GM23338 (cell line): ENCODE measurements around the gene CCDC39. TPM values are rescaled to one million over a fixed set of nuclear protein-coding genes. Genes with fewer than 3 reads are reported as not detected.

Experiments
- ATAC-seq: fragments of 200-7000 bp; cut with Tn5 transposase; 3 replicates; pipeline ENCODE4 v1.9.1; 2020
- DNase-seq: peaks from one replicate; pipeline ENCODE4 v3.0.0-alpha.2; 2015; ENCODE audit warnings: low spot score
- H2AFZ ChIP-seq: fragments of 200-600 bp; sonication (generic); 2 replicates; pipeline ENCODE4 v1.8.0; 2016; ENCODE audit warnings: antibody characterized with exemption, mild to moderate bottlenecking, moderate library complexity
- H3F3A ChIP-seq: fragments of 200-600 bp; sonication (generic); replicated peaks from 2 replicates; pipeline ENCODE4 v1.8.0; 2017; ENCODE audit warnings: antibody characterized with exemption, mixed run types, low read depth
- H3K27ac ChIP-seq: fragments of 200-600 bp; sonication (generic); 2 replicates; pipeline ENCODE4 v1.6.1; 2016; ENCODE audit warnings: low read depth
- H3K27me3 ChIP-seq: fragments of 200-600 bp; sonication (generic); 2 replicates; pipeline ENCODE4 v1.8.0; 2016; ENCODE audit warnings: mild to moderate bottlenecking, mixed run types, moderate library complexity; ENCODE audit not compliant: insufficient read depth
- H3K36me3 ChIP-seq: fragments of 200-600 bp; sonication (generic); 2 replicates; pipeline ENCODE4 v1.8.0; 2016; ENCODE audit warnings: mild to moderate bottlenecking; ENCODE audit not compliant: insufficient read depth
- H3K4me1 ChIP-seq: fragments of 200-600 bp; sonication (generic); 2 replicates; pipeline ENCODE4 v1.8.0; 2016; ENCODE audit warnings: mild to moderate bottlenecking, moderate library complexity; ENCODE audit not compliant: insufficient read depth
- H3K4me2 ChIP-seq: fragments of 200-600 bp; sonication (generic); 2 replicates; pipeline ENCODE4 v1.7.1; 2017; ENCODE audit warnings: mixed run types
- H3K4me3 ChIP-seq: fragments of 200-600 bp; sonication (generic); 2 replicates; pipeline ENCODE4 v1.6.1; 2016; ENCODE audit warnings: mixed run types
- H3K79me2 ChIP-seq: fragments of 200-600 bp; sonication (generic); replicated peaks from 2 replicates; pipeline ENCODE4 v1.8.0; 2017; ENCODE audit warnings: mild to moderate bottlenecking; ENCODE audit not compliant: insufficient read depth
- H3K9me2 ChIP-seq: fragments of 200-600 bp; sonication (generic); 2 replicates; pipeline ENCODE4 v1.8.0; 2017; ENCODE audit not compliant: insufficient read depth
- H4K20me1 ChIP-seq: fragments of 200-600 bp; sonication (generic); replicated peaks from 2 replicates; pipeline ENCODE4 v1.8.0; 2017; ENCODE audit warnings: mild to moderate bottlenecking; ENCODE audit not compliant: insufficient read depth
- H3K27ac Mint-ChIP-seq: 2 replicates; pipeline ENCODE4 v1.8.0; 2020; ENCODE audit warnings: inconsistent platforms, mild to moderate bottlenecking, moderate library complexity, mixed read lengths
- H3K27me3 Mint-ChIP-seq: 3 replicates; pipeline ENCODE4 v1.8.0; 2022; ENCODE audit warnings: low read depth, mild to moderate bottlenecking, moderate library complexity, mixed read lengths, inconsistent platforms; ENCODE audit not compliant: insufficient read depth, poor library complexity
- H3K36me3 Mint-ChIP-seq: 3 replicates; pipeline ENCODE4 v1.8.0; 2021; ENCODE audit warnings: low read depth, mild to moderate bottlenecking, inconsistent platforms, moderate library complexity, mixed read lengths
- H3K4me1 Mint-ChIP-seq: 3 replicates; pipeline ENCODE4 v1.8.0; 2020; ENCODE audit warnings: mild to moderate bottlenecking, inconsistent platforms, mixed read lengths
- H3K4me3 Mint-ChIP-seq: 3 replicates; pipeline ENCODE4 v1.8.0; 2021; ENCODE audit warnings: moderate library complexity, mild to moderate bottlenecking, inconsistent platforms, mixed read lengths
- H3K9me3 Mint-ChIP-seq: 3 replicates; pipeline ENCODE4 v1.8.0; 2020; ENCODE audit warnings: moderate library complexity, mild to moderate bottlenecking, inconsistent platforms, mixed read lengths
- CREB1 ChIP-seq: fragments of 250-450 bp; sonication (Bioruptor Pico); IDR thresholded peaks from 2 replicates; pipeline ENCODE4 v1.5.0; 2020; ENCODE audit warnings: low read depth, mild to moderate bottlenecking, moderate library complexity
- CTCF ChIP-seq, 2 experiments: fragments of 200-600 bp in 1 of 2; sonication (generic) in 1 of 2; conservative IDR thresholded peaks; 2 replicates each; pipeline versions ENCODE4 v1.5.1 to v1.6.1; 2016 to 2017; ENCODE audit warnings: antibody characterized with exemption in 2 of 2, low read depth in 2 of 2, mild to moderate bottlenecking in 2 of 2, moderate library complexity in 1 of 2
- EZH2 ChIP-seq: fragments of 200-600 bp; sonication (generic); IDR thresholded peaks from one replicate; pipeline ENCODE4 v1.8.0; 2017; ENCODE audit warnings: antibody characterized with exemption, mild to moderate bottlenecking, low read depth; ENCODE audit not compliant: unreplicated experiment
- EZH2phosphoT487 ChIP-seq: fragments of 200-600 bp; sonication (generic); IDR thresholded peaks from one replicate; pipeline ENCODE4 v1.8.1; 2018; ENCODE audit warnings: antibody characterized with exemption; ENCODE audit not compliant: unreplicated experiment
- JUNB ChIP-seq: IDR thresholded peaks from one replicate; pipeline ENCODE4 v1.6.1; 2016; ENCODE audit warnings: antibody characterized with exemption; ENCODE audit not compliant: unreplicated experiment
- NANOG ChIP-seq: IDR thresholded peaks from 2 replicates; pipeline ENCODE4 v1.6.1; 2016; ENCODE audit warnings: antibody characterized with exemption, borderline replicate concordance
- POLR2AphosphoS5 ChIP-seq: IDR thresholded peaks from 2 replicates; pipeline ENCODE4 v1.6.1; 2016; ENCODE audit warnings: antibody characterized with exemption, low read depth
- REST ChIP-seq: IDR thresholded peaks from one replicate; pipeline ENCODE4 v1.6.1; 2018; ENCODE audit warnings: antibody characterized with exemption; ENCODE audit not compliant: unreplicated experiment
- STAT1 ChIP-seq: IDR thresholded peaks from one replicate; pipeline ENCODE4 v1.6.1; 2016; ENCODE audit warnings: antibody characterized with exemption; ENCODE audit not compliant: unreplicated experiment
- ZNF462 ChIP-seq: fragments of 250-450 bp; sonication (Bioruptor Pico); IDR thresholded peaks from 2 replicates; pipeline ENCODE4 v1.5.0; 2020; ENCODE audit warnings: mild to moderate bottlenecking, moderate library complexity
- polyA plus RNA-seq: library from polyadenylated mRNA; unstranded; fragments of >200 nt; fragmentation: Nextera tagmentation; extraction: Ambion mirVana; gene quantifications from 2 replicates; pipeline ENCODE4 v1.2.1, GENCODE V29; 2016
- total RNA-seq: library from RNA; depleted of rRNA; stranded (reverse); fragments of >200 nt; shearing (Covaris generic); gene quantifications from 2 replicates; pipeline ENCODE4 v1.2.3, GENCODE V29; 2014

Gene CCDC39
- total and polyA plus RNA-seq, 2 experiments from 2014 or later: 0.52 to 2.6 TPM

GRCh38 chr3:180575571-180575970 lies 103.7 kb downstream of the CCDC39 start:
- H3K4me1 Mint-ChIP-seq: peaks cover 9% of the 10 kb centered on the region
- H4K20me1 ChIP-seq: no peaks in the 10 kb centered on the region

More at GRCh38 chr3:180575571-180575970, 103.7 kb downstream of the CCDC39 start:
- Mint-ChIP-seq H3K4me3 (no peak overlapping the region), H3K27me3 (peaks cover 2% of the 10 kb centered on the region), H3K9me3 (no peaks in the 10 kb centered on the region), H3K27ac (no peak overlapping the region), H3K36me3 (no peaks in the 10 kb centered on the region)
- H3K4me2 ChIP-seq: no peak overlapping the region
- H3K36me3 ChIP-seq: no peaks in the 10 kb centered on the region
- ATAC-seq: no peak
- H2AFZ ChIP-seq: peak overlapping the region; percentile 35; the same call in 1 of the 2 replicates
- H3F3A ChIP-seq: no peaks in the 10 kb centered on the region
- no peak overlapping the region for H3K27ac ChIP-seq
- H3K4me1 ChIP-seq: peaks cover 9% of the 10 kb centered on the region
- no peaks in the 10 kb centered on the region for H3K9me2 ChIP-seq
- H3K79me2 ChIP-seq: no peaks in the 10 kb centered on the region
- no peak overlapping the region for H3K4me3 ChIP-seq
- TF ChIP-seq ZNF462 (CRISPR knock-in tag) (no peak), STAT1 (no peak), POLR2AphosphoS5 (no peak), EZH2 (no peak), CREB1 (CRISPR knock-in tag) (no peak), CTCF (conservative IDR thresholded peaks at IDR 0.05; ENCODE audit: low read depth in 2 of 2) (no peak), JUNB (no peak), NANOG (no peak), REST (no peak), EZH2phosphoT487 (no peak)
- H3K27me3 ChIP-seq: no peaks in the 10 kb centered on the region
- DNase-seq: no peak
